COLO668 (cell line): ENCODE results near the gene SLC9A7.

Source experiments
- DNase-seq: peaks from one replicate; lab custom pipeline; 2025; ENCODE audit not compliant: unreplicated experiment; lab: John Stamatoyannopoulos, UW

SLC9A7 gene

GRCh38 chrX:46611658-46612362 lies 147.1 kb downstream of the SLC9A7 start:
- no peak for DNase-seq

DNA sequence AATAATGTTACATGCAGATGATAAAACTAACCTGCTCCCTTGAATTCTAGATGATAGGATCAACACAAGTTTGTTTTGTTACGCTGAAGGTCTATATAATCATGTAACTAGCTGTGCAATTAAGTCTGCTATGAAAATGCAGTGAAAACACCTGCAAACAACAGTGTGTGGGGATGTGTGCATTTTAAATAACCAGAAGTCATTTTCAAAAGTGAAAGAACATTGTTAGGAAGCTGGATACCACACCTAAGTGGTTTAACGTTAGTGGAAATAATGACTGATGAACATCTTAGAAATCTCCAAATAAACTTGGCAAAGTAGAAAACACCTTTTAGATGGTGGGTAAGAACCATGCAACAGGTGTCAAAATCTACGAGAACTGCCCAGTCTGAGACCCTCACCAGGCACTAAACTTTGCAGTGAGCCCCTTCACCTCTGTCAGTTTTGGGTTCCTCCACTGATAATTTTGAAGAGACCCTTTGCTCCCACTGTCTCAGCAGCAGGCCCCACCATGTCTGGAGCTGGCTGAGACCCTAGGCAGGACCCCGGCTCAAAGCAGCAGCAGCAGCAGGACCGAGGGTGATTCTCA lies 148.8 kb downstream of the SLC9A7 start:
- no peak for DNase-seq

- DNase-seq: no peak
Measured at GRCh38 chrX:46607916-46608315, 151.0 kb downstream of the SLC9A7 start.

- no peak for DNase-seq
Measured at GRCh38 chrX:46602468-46603102, 156.3 kb downstream of the SLC9A7 start.

DNA sequence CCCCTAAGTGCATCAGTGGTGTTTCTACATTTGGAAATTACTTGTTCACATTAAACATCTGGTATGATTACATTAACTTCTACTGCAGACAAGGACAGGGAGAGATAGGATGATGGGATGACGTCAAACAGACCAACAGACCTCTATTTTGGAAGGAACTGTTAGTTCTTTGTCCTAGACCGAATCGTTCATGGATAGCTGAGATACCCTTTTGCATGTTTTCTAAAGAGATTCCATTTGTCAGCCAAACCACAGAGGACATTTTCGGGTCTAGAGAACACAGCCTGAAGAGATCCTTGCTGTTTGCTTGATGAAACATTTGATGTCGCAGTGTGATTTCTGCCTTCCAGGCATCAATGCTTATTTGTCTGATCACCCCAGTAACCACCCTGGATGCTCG lies 157.6 kb downstream of the SLC9A7 start:
- no peak for DNase-seq

DNA sequence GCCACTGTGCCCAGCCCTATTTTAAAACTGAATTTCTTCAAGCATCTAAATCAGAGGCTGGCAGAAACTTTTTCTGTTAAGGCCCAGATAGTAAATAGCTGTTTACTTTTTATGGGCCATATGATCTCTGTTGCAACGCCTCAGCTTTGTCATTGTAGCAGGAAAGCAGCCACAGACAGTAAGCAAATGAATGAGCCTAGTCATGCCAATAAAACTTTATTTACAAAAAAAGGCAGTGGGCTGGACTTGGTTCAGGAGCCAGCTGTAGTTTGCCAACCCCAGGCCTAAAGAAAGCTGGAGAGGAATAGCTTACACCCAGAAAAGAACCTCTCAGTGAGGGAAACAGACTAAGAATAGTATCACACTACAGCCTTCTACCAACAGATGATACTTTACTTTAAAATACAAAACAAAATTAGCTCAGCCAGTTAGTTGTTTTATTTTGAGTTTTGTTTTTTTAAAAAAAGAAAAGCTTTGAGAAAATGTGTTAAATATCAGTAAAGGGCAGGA lies 159.8 kb downstream of the SLC9A7 start:
- DNase-seq: no peak

GRCh38 chrX:46597771-46598170 lies 161.1 kb downstream of the SLC9A7 start:
- no peak for DNase-seq

- DNase-seq: no peak
Measured at GRCh38 chrX:46597208-46597607, 161.7 kb downstream of the SLC9A7 start.

DNA sequence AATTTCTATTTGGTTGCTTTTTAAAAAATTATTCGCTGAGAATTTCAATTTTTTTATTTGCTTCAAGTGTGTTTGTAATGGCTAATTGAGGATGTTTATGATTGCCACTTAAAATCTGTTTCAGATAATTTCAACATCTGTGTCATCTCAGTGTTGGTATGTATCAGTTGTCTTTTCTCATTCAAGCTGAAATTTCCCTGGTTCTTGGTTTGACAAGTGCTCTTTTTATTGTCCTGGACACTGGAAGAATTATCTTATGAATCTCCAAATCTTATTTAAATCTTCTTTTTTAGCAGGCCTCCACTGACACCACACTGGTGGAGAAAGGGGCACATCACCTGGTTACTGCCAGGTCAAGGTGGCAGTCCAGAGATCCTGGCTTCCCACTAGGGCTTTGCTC lies 163.8 kb downstream of the SLC9A7 start:
- no peak for DNase-seq

- DNase-seq: no peak
Measured at GRCh38 chrX:46589977-46590723, 168.8 kb downstream of the SLC9A7 start.

- DNase-seq: no peak
Measured at GRCh38 chrX:46588263-46588662, 170.7 kb downstream of the SLC9A7 start.

DNA sequence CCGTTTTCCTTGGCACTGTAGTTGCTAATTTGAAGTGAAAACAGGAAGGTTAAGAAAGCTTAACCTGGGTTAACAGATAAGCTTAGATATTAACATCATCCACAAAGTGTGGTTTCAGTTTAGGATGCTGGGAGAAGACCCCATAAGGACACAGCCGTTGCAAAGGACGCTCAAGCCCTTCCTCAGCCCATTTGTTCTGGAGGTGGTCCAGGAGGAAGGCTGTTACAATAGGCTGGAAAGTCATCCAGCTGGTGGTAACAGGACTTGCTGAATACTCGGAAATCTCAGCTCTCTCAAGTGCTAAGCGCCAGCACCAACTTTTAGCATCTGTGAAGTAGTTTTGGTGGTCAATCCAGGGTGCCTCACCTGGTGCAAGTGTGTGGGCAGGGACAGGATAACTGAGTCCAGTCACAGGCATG lies 171.2 kb downstream of the SLC9A7 start:
- DNase-seq: no peak

GRCh38 chrX:46587158-46587557 lies 171.8 kb downstream of the SLC9A7 start:
- DNase-seq: no peak

DNA sequence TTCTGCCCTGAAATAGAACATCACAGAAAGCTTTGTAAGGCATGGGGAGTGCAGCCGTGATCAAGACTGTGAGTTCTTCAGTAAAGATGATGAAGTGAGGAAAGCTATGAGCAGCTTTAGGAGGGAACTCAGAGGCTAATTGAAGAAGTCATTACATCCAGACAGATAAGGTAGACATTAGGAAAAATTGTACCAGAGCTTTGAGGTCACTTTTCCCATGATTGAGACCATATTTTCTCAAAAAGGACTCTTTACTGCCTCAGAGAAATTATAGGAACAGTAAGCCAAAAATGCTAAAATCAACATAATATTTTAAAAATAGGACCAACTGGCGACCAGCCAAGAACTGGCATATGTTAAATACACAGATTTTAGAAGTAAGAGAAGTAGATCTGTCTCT lies 174.2 kb downstream of the SLC9A7 start:
- DNase-seq: no peak

- DNase-seq: no peak
Measured at GRCh38 chrX:46582966-46583365, 176.0 kb downstream of the SLC9A7 start.

- DNase-seq: no peak
Measured at GRCh38 chrX:46582325-46582724, 176.6 kb downstream of the SLC9A7 start.

DNA sequence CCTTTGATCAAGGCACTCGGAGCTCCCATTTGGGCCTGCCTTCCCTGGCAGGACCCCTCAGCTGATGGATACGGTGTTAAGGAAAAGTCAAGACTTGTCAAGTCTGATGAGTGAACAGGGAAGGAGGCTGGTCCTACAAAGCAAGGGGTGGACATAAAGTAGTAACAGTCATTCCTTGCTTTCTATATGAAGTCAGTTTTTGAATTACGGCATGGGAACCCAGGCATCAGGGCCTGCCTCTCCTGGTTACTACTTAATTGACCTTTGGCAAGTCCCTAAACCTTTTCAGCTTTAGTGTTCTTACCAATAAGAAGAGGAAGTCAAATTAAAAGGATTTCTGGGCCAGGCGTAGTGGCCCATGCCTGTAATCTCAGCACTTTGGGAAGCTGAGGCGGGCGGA lies 178.3 kb downstream of the SLC9A7 start:
- DNase-seq: no peak

DNA sequence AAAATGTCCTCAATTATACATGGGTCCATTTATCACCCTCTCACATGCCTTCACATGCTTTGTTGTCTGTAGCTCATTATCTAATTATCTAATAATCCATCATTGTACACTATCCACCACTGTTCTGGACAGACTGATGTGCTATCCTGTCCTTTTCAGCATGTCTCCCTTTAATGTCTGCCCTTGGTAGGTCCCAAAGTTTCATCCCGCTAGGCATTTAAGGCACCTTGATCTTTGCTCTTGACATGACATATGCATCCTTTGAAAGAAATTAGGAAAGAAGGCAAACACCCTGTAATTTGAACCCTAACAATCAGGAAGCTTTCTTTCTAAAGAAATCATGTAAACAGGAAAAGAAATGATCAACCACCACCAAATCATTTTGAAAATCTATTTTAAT lies 179.7 kb downstream of the SLC9A7 start:
- DNase-seq: no peak

DNA sequence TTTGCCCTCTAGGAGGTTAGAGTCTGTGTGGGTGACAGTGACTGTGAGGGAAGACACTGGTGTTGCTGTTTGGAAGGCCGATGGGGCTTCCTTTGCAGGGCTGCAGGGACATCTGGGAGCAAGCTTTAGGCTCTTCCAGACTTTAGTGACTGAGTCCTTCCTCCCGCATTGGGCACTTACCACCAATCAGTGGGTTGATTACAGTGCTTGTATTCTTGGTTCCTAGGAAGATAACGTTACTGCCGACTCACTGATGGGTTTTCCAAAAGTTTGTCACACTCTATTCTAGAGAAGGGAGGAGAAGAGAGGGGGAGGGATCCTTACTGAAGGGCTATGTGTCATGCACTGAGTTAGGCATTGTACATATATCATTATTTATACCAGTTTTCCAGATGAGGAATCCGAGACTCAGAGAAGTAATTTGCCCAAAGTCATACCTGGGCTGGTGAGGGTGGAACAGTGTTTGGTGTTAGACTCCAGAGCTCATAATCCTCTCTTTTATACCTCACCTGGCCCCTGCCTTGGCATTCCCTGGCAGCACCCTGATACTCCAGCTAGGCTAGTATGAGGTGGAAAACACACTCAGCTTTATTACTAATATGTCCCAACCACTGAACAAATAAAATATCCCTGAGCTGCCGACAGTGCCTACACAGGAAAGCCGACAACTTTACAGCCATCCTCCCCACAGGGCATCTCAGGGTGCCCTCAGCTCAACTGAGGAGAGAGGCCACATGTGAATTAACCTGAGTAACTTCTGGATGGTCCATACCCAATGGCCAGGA lies 181.5 kb downstream of the SLC9A7 start:
- no peak for DNase-seq

- DNase-seq: no peak
Measured at GRCh38 chrX:46576458-46576857, 182.5 kb downstream of the SLC9A7 start.

DNA sequence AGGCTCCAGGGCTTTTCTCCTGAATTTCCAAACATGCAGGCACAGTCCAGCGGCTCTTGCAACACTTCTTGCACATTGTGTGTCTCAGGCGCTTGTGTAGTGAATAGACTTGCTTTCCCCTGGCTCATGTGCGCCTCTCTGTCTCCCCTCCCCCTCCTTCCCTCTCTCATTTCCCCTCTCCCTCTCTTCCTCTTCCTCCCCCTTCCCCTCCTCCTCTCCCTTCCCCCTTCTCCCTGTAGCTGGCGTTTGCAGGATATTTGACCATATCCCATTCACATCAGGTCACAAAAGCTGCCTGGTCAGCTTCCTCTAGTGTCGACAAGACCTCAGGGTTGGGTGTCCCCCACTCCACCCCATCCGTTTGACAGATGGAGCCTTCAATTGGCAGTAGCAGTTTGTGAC lies 182.9 kb downstream of the SLC9A7 start:
- peak; percentile 10 for DNase-seq
